Measurements from ENCODE around the gene KCNIP4. TPM values are rescaled to one million over a fixed set of nuclear protein-coding genes. Genes with fewer than 3 reads are reported as not detected.

Gene KCNIP4
- total and polyA plus RNA-seq, 2 of the 8 experiments (the other 6 are each of a cell fraction or from before 2014, with no cell fraction given) = 0.06 TPM; not detected in 1

- TF ChIP-seq TBP (IDR thresholded peaks at IDR 0.05; ENCODE audit: low read depth, low read length) (no peak), CEBPB (IDR thresholded peaks at IDR 0.05; ENCODE audit: low read depth, low read length) (no peak), RNF2 (IDR thresholded peaks at IDR 0.05; ENCODE audit: borderline replicate concordance, low read depth, low read length, missing control alignments, poor library complexity, severe bottlenecking) (no peak), POU5F1 (IDR thresholded peaks at IDR 0.05; ENCODE audit: low read depth, low read length) (no peak), EZH2 (IDR thresholded peaks at IDR 0.05; ENCODE audit: low read depth, low read length, severe bottlenecking) (no peak)
Observed at GRCh38 chr4:21366312-21366711, 582.3 kb downstream of the KCNIP4 start (continued).

All from H1 (cell line).